IMR-90 (cell line): ENCODE results near the gene TDRKH. TPM values are rescaled to one million over a fixed set of nuclear protein-coding genes. Genes with fewer than 3 reads are reported as not detected.

Experiments used
- ATAC-seq: fragments of 200-7000 bp; cut with Tn5 transposase; 2 replicates; pipeline ENCODE4 v1.9.1; 2020; ENCODE audit warnings: low read depth, mild to moderate bottlenecking, moderate library complexity
- BruUV-seq: library from RNA; stranded (reverse); fragments of 400-500 nt; replicated peaks from 2 replicates; lab custom pipeline; 2021; lab: Mats Ljungman, UMichigan
- CTCF ChIA-PET: fragments of 300-600 bp; formaldehyde crosslinking; extraction: SDS; loops from one replicate; lab custom pipeline; 2021; ENCODE audit warnings: antibody characterized with exemption; lab: Yijun Ruan, JAX
- POLR2A ChIA-PET: fragments of 300-600 bp; sonication (Branson Sonifier 250); formaldehyde crosslinking; loops from one replicate; lab custom pipeline; 2022; ENCODE audit warnings: antibody characterized with exemption; ENCODE audit not compliant: unreplicated experiment; lab: Charles Lee
- DNase-seq: peaks from one replicate; pipeline ENCODE4 v3.0.0; 2013
- H2AFZ ChIP-seq: replicated peaks from 2 replicates; pipeline ENCODE3; 2013; ENCODE audit warnings: low read length, mild to moderate bottlenecking; ENCODE audit not compliant: poor library complexity
- H2AK5ac ChIP-seq: 2 replicates; pipeline ENCODE4 v1.6.1; 2013; ENCODE audit warnings: low read depth, low read length, inconsistent platforms
- H2AK9ac ChIP-seq: replicated peaks from 2 replicates; pipeline ENCODE3; 2013; ENCODE audit warnings: mild to moderate bottlenecking, low read depth, low read length, moderate library complexity; ENCODE audit not compliant: poor library complexity
- H2BK120ac ChIP-seq: 2 replicates; pipeline ENCODE4 v1.6.1; 2013; ENCODE audit warnings: low read depth, low read length, inconsistent platforms
- H2BK15ac ChIP-seq: 3 replicates; pipeline ENCODE4 v1.6.1; 2013; ENCODE audit warnings: low read depth, low read length, inconsistent platforms
- H2BK20ac ChIP-seq: 2 replicates; pipeline ENCODE4 v1.6.1; 2013; ENCODE audit warnings: low read depth, mild to moderate bottlenecking, inconsistent platforms, low read length, moderate library complexity
- H2BK5ac ChIP-seq: 2 replicates; pipeline ENCODE4 v1.6.1; 2013; ENCODE audit warnings: mild to moderate bottlenecking, low read depth, low read length, inconsistent platforms; ENCODE audit not compliant: poor library complexity, severe bottlenecking
- H3K14ac ChIP-seq: replicated peaks from 2 replicates; pipeline ENCODE4 v1.6.1; 2013; ENCODE audit warnings: low read depth, low read length, inconsistent platforms
- H3K18ac ChIP-seq: 2 replicates; pipeline ENCODE4 v1.6.1; 2013; ENCODE audit warnings: low read depth, low read length, control low read depth
- H3K23ac ChIP-seq: 2 replicates; pipeline ENCODE4 v1.6.1; 2013; ENCODE audit warnings: low read depth, low read length, inconsistent platforms
- H3K27ac ChIP-seq: 2 replicates; pipeline ENCODE4 v1.5.1; 2013; ENCODE audit warnings: mild to moderate bottlenecking, control low read depth, low read length; ENCODE audit not compliant: insufficient read depth
- H3K27me3 ChIP-seq: 2 replicates; pipeline ENCODE4 v1.6.1; 2013; ENCODE audit warnings: low read length; ENCODE audit not compliant: control insufficient read depth, insufficient read depth
- H3K36me3 ChIP-seq: 2 replicates; pipeline ENCODE4 v1.6.1; 2013; ENCODE audit warnings: low read length, mixed read lengths; ENCODE audit not compliant: control insufficient read depth, insufficient read depth
- H3K4ac ChIP-seq: 2 replicates; pipeline ENCODE4 v1.6.1; 2013; ENCODE audit warnings: low read depth, low read length, inconsistent platforms
- H3K4me1 ChIP-seq: 2 replicates; pipeline ENCODE4 v1.6.1; 2013; ENCODE audit warnings: low read length, mixed read lengths; ENCODE audit not compliant: control insufficient read depth, insufficient read depth
- H3K4me2 ChIP-seq: 2 replicates; pipeline ENCODE4 v1.6.1; 2013; ENCODE audit warnings: low read depth, mild to moderate bottlenecking, control low read depth, low read length, moderate library complexity
- H3K4me3 ChIP-seq: 2 replicates; pipeline ENCODE4 v1.5.1; 2013; ENCODE audit warnings: low read depth, mild to moderate bottlenecking, control low read depth, low read length, moderate library complexity; ENCODE audit not compliant: insufficient read depth
- H3K56ac ChIP-seq: 2 replicates; pipeline ENCODE4 v1.6.1; 2013; ENCODE audit warnings: low read length, inconsistent platforms; ENCODE audit not compliant: insufficient read depth; ENCODE audit errors: extremely low read depth
- H3K79me1 ChIP-seq, 2 experiments: 2 replicates each; pipeline ENCODE4 v1.6.1; 2013; ENCODE audit warnings: low read length in 2 of 2, inconsistent platforms in 1 of 2, low read depth in 1 of 2
- H3K9ac ChIP-seq: 2 replicates; pipeline ENCODE4 v1.6.1; 2013; ENCODE audit warnings: low read depth, low read length, control low read depth
- H3K9me1 ChIP-seq: 2 replicates; pipeline ENCODE4 v1.6.1; 2013; ENCODE audit warnings: low read length, inconsistent platforms; ENCODE audit not compliant: insufficient read depth
- H3K9me3 ChIP-seq: 2 replicates; pipeline ENCODE4 v1.6.1; 2013; ENCODE audit warnings: low read length; ENCODE audit not compliant: control insufficient read depth, insufficient read depth
- H4K20me1 ChIP-seq: 2 replicates; pipeline ENCODE4 v1.6.1; 2013; ENCODE audit warnings: low read length, inconsistent platforms; ENCODE audit not compliant: insufficient read depth
- H4K5ac ChIP-seq: 2 replicates; pipeline ENCODE4 v1.6.1; 2013; ENCODE audit warnings: mild to moderate bottlenecking, low read depth, low read length, control low read depth
- H4K8ac ChIP-seq, 2 experiments: 2 replicates each; pipeline ENCODE4 v1.6.1; 2013; ENCODE audit warnings: low read depth in 2 of 2, low read length in 2 of 2, control low read depth in 1 of 2, inconsistent platforms in 1 of 2
- H4K91ac ChIP-seq: 2 replicates; pipeline ENCODE4 v1.6.1; 2013; ENCODE audit warnings: low read depth, low read length, inconsistent platforms; ENCODE audit not compliant: insufficient read depth
- BHLHE40 ChIP-seq: fragments of 150-350 bp; IDR thresholded peaks from 2 replicates; pipeline ENCODE4 v1.6.1; 2016; ENCODE audit warnings: mild to moderate bottlenecking, low read depth, low read length
- CEBPB ChIP-seq: IDR thresholded peaks from 2 replicates; pipeline ENCODE4 v1.6.1; 2012; ENCODE audit warnings: low read depth, low read length, improper control_type of control experiment
- CHD1 ChIP-seq: IDR thresholded peaks from 2 replicates; pipeline ENCODE4 v1.6.1; 2012; ENCODE audit warnings: low read depth, low read length, improper control_type of control experiment
- CTCF ChIP-seq: conservative IDR thresholded peaks from 2 replicates; pipeline ENCODE4 v1.5.1; 2012; ENCODE audit warnings: mild to moderate bottlenecking, low read depth, low read length, improper control_type of control experiment
- ELK1 ChIP-seq: fragments of 150-350 bp; IDR thresholded peaks from 2 replicates; pipeline ENCODE4 v1.6.1; 2016; ENCODE audit warnings: low read depth, mild to moderate bottlenecking, low read length, moderate library complexity, borderline replicate concordance
- FOS ChIP-seq: fragments of 150-350 bp; IDR thresholded peaks from 2 replicates; pipeline ENCODE4 v1.6.1; 2016; ENCODE audit warnings: low read depth, low read length
- MAFK ChIP-seq: IDR thresholded peaks from 2 replicates; pipeline ENCODE4 v1.6.1; 2012; ENCODE audit warnings: low read depth, low read length, improper control_type of control experiment
- MAZ ChIP-seq: IDR thresholded peaks from 2 replicates; pipeline ENCODE4 v1.6.1; 2012; ENCODE audit warnings: low read depth, mild to moderate bottlenecking, low read length, improper control_type of control experiment, moderate library complexity, borderline replicate concordance
- MXI1 ChIP-seq: IDR thresholded peaks from 2 replicates; pipeline ENCODE4 v1.6.1; 2012; ENCODE audit warnings: low read depth, mild to moderate bottlenecking, low read length, moderate library complexity, borderline replicate concordance
- NFE2L2 ChIP-seq: fragments of 150-350 bp; IDR thresholded peaks from 2 replicates; pipeline ENCODE4 v1.6.1; 2016; ENCODE audit warnings: low read depth, mild to moderate bottlenecking, low read length
- POLR2A ChIP-seq: IDR thresholded peaks from 2 replicates; pipeline ENCODE4 v1.6.1; 2012; ENCODE audit warnings: mild to moderate bottlenecking, low read depth, low read length
- RAD21 ChIP-seq: IDR thresholded peaks from 2 replicates; pipeline ENCODE4 v1.6.1; 2012; ENCODE audit warnings: low read length, improper control_type of control experiment
- RCOR1 ChIP-seq: IDR thresholded peaks from 2 replicates; pipeline ENCODE4 v1.6.1; 2012; ENCODE audit warnings: mild to moderate bottlenecking, low read length, improper control_type of control experiment; ENCODE audit not compliant: insufficient replicate concordance
- RFX5 ChIP-seq: IDR thresholded peaks from 2 replicates; pipeline ENCODE4 v1.8.0; 2012; ENCODE audit warnings: low read depth, mild to moderate bottlenecking, low read length, moderate library complexity
- SMC3 ChIP-seq: fragments of 150-350 bp; IDR thresholded peaks from 2 replicates; pipeline ENCODE4 v1.6.1; 2016; ENCODE audit warnings: low read depth, mild to moderate bottlenecking, antibody characterized with exemption, low read length, moderate library complexity
- USF2 ChIP-seq: fragments of 150-350 bp; IDR thresholded peaks from 2 replicates; pipeline ENCODE4 v1.6.1; 2017; ENCODE audit warnings: mild to moderate bottlenecking, antibody characterized with exemption, low read length, low read depth
- WGBS, 2 experiments: methylation state at CpG; one replicate each; pipeline versions ENCODE4 v1.1.5 to v1.1.7; 2013; ENCODE audit warnings: missing lambda C conversion rate in 2 of 2; ENCODE audit not compliant: insufficient read length in 1 of 2; ENCODE audit errors: extremely low coverage in 2 of 2; 5-methylcytosine and 5-hydroxymethylcytosine counted together
- dilution Hi-C: fragments of 300-500 bp; cut with HindIII; formaldehyde crosslinking; loops from one replicate; pipeline ENCODE4 v1.14.3; 2018; ENCODE audit warnings: low sequenced_read_pairs; ENCODE audit not compliant: unreplicated experiment
- in situ Hi-C: fragments of 300-500 bp; cut with MboI; formaldehyde crosslinking; loops from 3 replicates; pipeline ENCODE4 v1.14.3; 2019; ENCODE audit warnings: low sequenced_read_pairs, inconsistent platforms, mixed read lengths
- intact Hi-C: fragments of 100-400 bp; cut with micrococcal nuclease; formaldehyde crosslinking; loops from 2 replicates; pipeline ENCODE4 v1.10.0; 2022
- polyA plus RNA-seq, 3 experiments: library from polyadenylated mRNA; depleted of rRNA; stranded (reverse); fragments of >200 nt; gene quantifications; 2 replicates each; pipeline ENCODE4 v1.2.3, GENCODE V29; 2012; ENCODE audit warnings: low replicate concordance in 1 of 3
- total RNA-seq: library from RNA; depleted of rRNA; stranded (reverse); fragments of >200 nt; gene quantifications from 2 replicates; pipeline ENCODE4 v1.2.3, GENCODE V29; 2012

The TDRKH gene
- total and polyA plus RNA-seq, 2 of the 4 experiments (the other 2 are of a cell fraction), result 1.2 to 2.2 TPM

- no peak overlapping the region for H4K5ac ChIP-seq
- no peaks in the 10 kb centered on the region for H3K9me3 ChIP-seq
- CTCF ChIA-PET, result no interaction called here
- no peak overlapping the region for H3K4me2 ChIP-seq
- no peaks in the 10 kb centered on the region for H3K36me3 ChIP-seq
- no peak overlapping the region for H3K56ac ChIP-seq
- H2AK9ac ChIP-seq, result no peak overlapping the region
- TF ChIP-seq CHD1, result no peak
- TF ChIP-seq CTCF, result no peak
- no peak for TF ChIP-seq RAD21
- no peak for TF ChIP-seq CEBPB
- TF ChIP-seq FOS, result no peak
- TF ChIP-seq NFE2L2, result no peak
- no peak for TF ChIP-seq SMC3
- TF ChIP-seq USF2, result no peak
- TF ChIP-seq MAZ, result no peak
- TF ChIP-seq POLR2A, result no peak
- TF ChIP-seq ELK1, result no peak
- TF ChIP-seq BHLHE40, result no peak
- TF ChIP-seq RFX5, result no peak
- TF ChIP-seq MAFK, result no peak
- no peak for TF ChIP-seq MXI1
- TF ChIP-seq RCOR1, result no peak
- no peaks in the 10 kb centered on the region for H3K79me1 ChIP-seq
- no peaks in the 10 kb centered on the region for H4K20me1 ChIP-seq
- no peak overlapping the region for H3K27ac ChIP-seq
- DNase-seq (no peak), ATAC-seq (no peak)
- H2AK5ac ChIP-seq, result no peak overlapping the region
- H3K23ac ChIP-seq, result no peak overlapping the region
- H2BK120ac ChIP-seq, result no peak overlapping the region
- no CpG with 5 or more reads among the region's 7 CpGs for WGBS, 2 experiments
- in situ Hi-C loops, result no loop called here
- peaks cover 68% of the 10 kb centered on the region for H3K27me3 ChIP-seq
- no peak overlapping the region for H3K4me3 ChIP-seq
- H2BK20ac ChIP-seq, result no peak overlapping the region
- H2BK5ac ChIP-seq, result no peak overlapping the region
- dilution Hi-C loops, result no loop called here
- H3K18ac ChIP-seq, result no peak overlapping the region
- no peaks in the 10 kb centered on the region; the same call in 1 of the 2 replicates for H3K4me1 ChIP-seq
- H3K9me1 ChIP-seq, result no peaks in the 10 kb centered on the region
- H4K8ac ChIP-seq, result no peak overlapping the region
- no peak overlapping the region for H4K91ac ChIP-seq
- no TSS peak for BruUV-seq
- intact Hi-C loops, result loop anchor here (5.0 to 10.0 kb wide), 2 partner anchors 73 to 291 kb away; partner anchors contain the start of genes MRPL9 and TUFT1
- no peak overlapping the region for H3K9ac ChIP-seq
- no peak overlapping the region for H3K4ac ChIP-seq
- POLR2A ChIA-PET, result no interaction called here
- H3K14ac ChIP-seq, result no peak overlapping the region
- no peak overlapping the region for H2BK15ac ChIP-seq
- H2AFZ ChIP-seq, result no peak overlapping the region
Observed at GRCh38 chr1:151835596-151835995, 45.3 kb upstream of the TDRKH start.
